Right renal cortex interstitium (tissue), 3 donors: Measurements from ENCODE around the gene LUC7L2. TPM values are rescaled to one million over a fixed set of nuclear protein-coding genes. Genes with fewer than 3 reads are reported as not detected.
"Not testable (repeated sequence)": the region's sequence is repeated elsewhere in the genome, so short reads cannot be mapped to it uniquely, and the experiment has no call there.

ENCODE experiments used
- DNase-seq, 3 donors: peaks; one replicate each; pipeline ENCODE4 v3.0.0-alpha.2; 2013; ENCODE audit warnings: low read depth in 3 of 3, low spot score in 2 of 3
- polyA plus RNA-seq, 3 donors: library from polyadenylated mRNA; unstranded; fragments of 120-200 nt; gene quantifications; one replicate each; pipeline ENCODE4 v1.2.1, GENCODE V29; 2013; ENCODE audit not compliant: insufficient read length in 3 of 3

The LUC7L2 gene
- 100 to 1,000 TPM; 116 to 139 (median 124) TPM for polyA plus RNA-seq

- DNase-seq = peak; percentile 97 to 99 (median 98)
These were observed at the start of gene LUC7L2 for GRCh38 chr7:139359366-139360209. LUC7L2 (plus strand) TSS chr7:139359894; CDS start chr7:139360262, 368 bp downstream.

- no peak for DNase-seq
These were observed 41.7 kb upstream of the LUC7L2 start for GRCh38 chr7:139317939-139318505.

GRCh38 chr7:139321071-139321745, 38.5 kb upstream of the LUC7L2 start:
- no peak for DNase-seq

GRCh38 chr7:139324709-139325108, 35.0 kb upstream of the LUC7L2 start:
- DNase-seq = not testable (repeated sequence)

GRCh38 chr7:139328375-139328774, 31.3 kb upstream of the LUC7L2 start:
- no peak for DNase-seq

GRCh38 chr7:139329119-139329518, 30.6 kb upstream of the LUC7L2 start:
- DNase-seq = no peak

GRCh38 chr7:139330333-139331030, 29.2 kb upstream of the LUC7L2 start:
- DNase-seq = no peak

- no peak for DNase-seq
These were observed 26.9 kb upstream of the LUC7L2 start for GRCh38 chr7:139332697-139333359.

GRCh38 chr7:139333443-139333842, 26.3 kb upstream of the LUC7L2 start:
- not testable (repeated sequence) for DNase-seq

GRCh38 chr7:139334399-139335150, 25.1 kb upstream of the LUC7L2 start:
- no peak for DNase-seq

- no peak for DNase-seq
These were observed 20.7 kb upstream of the LUC7L2 start for GRCh38 chr7:139339025-139339424.

GRCh38 chr7:139339698-139340036, 20.0 kb upstream of the LUC7L2 start:
- no peak for DNase-seq

- peak; percentile 99 to 100 (median 100) for DNase-seq
These were observed 19.5 kb upstream of the LUC7L2 start for GRCh38 chr7:139340037-139340807.

- DNase-seq = no peak
These were observed 19.0 kb upstream of the LUC7L2 start for GRCh38 chr7:139340808-139341057.

GRCh38 chr7:139341058-139341775, 18.5 kb upstream of the LUC7L2 start, which contains the start of gene FMC1:
FMC1 (plus strand) TSS chr7:139341337; CDS start chr7:139341385, 48 bp downstream.
- DNase-seq = peak; percentile 87 to 94 (median 89)

- no peak for DNase-seq
These were observed 17.9 kb upstream of the LUC7L2 start for GRCh38 chr7:139341776-139342226.

GRCh38 chr7:139345042-139345441, 14.7 kb upstream of the LUC7L2 start:
- DNase-seq = no peak

GRCh38 chr7:139351027-139351426, 8.7 kb upstream of the LUC7L2 start:
- DNase-seq = no peak
